ENCODE measurements around the gene CDC42BPB. TPM values are rescaled to one million over a fixed set of nuclear protein-coding genes. Genes with fewer than 3 reads are reported as not detected.

Gene CDC42BPB
- total and polyA plus RNA-seq, 2 of the 4 experiments (the other 2 are of a cell fraction), result 49.1 to 81.4 TPM

- WGBS, 2 experiments (ENCODE audit: extremely low coverage in 2 of 2, insufficient read length in 1 of 2), result 91% methylated on average over 20 of the region's 39 CpGs; no CpG with 5 or more reads in 1 of the 2 experiments
- Histone ChIP-seq H4K20me1 (ENCODE audit: insufficient read depth, low read length) (no peaks in the 10 kb centered on the region), H3K9ac (ENCODE audit: low read depth, low read length) (no peak overlapping the region), H4K91ac (ENCODE audit: insufficient read depth, low read depth, low read length) (no peak overlapping the region), H3K27me3 (ENCODE audit: control insufficient read depth, insufficient read depth, low read length) (no peaks in the 10 kb centered on the region), H2AK9ac (replicated peaks; ENCODE audit: low read depth, low read length, poor library complexity) (no peak overlapping the region), H3K4me1 (ENCODE audit: control insufficient read depth, insufficient read depth, low read length) (no peaks in the 10 kb centered on the region), H3K14ac (replicated peaks; ENCODE audit: low read depth, low read length) (no peak overlapping the region), H3K56ac (ENCODE audit: extremely low read depth, insufficient read depth, low read length) (no peak overlapping the region), H3K4ac (ENCODE audit: low read depth, low read length) (no peak overlapping the region), H4K8ac (ENCODE audit: low read depth in 2 of 2, low read length in 2 of 2) (no peak overlapping the region), H3K27ac (ENCODE audit: insufficient read depth, low read length) (no peak overlapping the region), H3K9me1 (ENCODE audit: insufficient read depth, low read length) (peaks cover 2% of the 10 kb centered on the region), H3K36me3 (ENCODE audit: control insufficient read depth, insufficient read depth, low read length) (peaks cover 27% of the 10 kb centered on the region), H2BK120ac (ENCODE audit: low read depth, low read length) (no peak overlapping the region), H2AK5ac (ENCODE audit: low read depth, low read length) (no peak overlapping the region), H3K4me2 (ENCODE audit: low read depth, low read length) (no peak overlapping the region), H2BK15ac (ENCODE audit: low read depth, low read length) (no peak overlapping the region), H2BK20ac (ENCODE audit: low read depth, low read length) (no peak overlapping the region), H2BK5ac (ENCODE audit: low read depth, low read length, poor library complexity, severe bottlenecking) (no peak overlapping the region), H3K23ac (ENCODE audit: low read depth, low read length) (no peak overlapping the region), H3K79me1 (ENCODE audit: low read depth in 1 of 2, low read length in 2 of 2) (peaks cover 0 to 5% of the 10 kb centered on the region in 2 experiments; a peak in 1 of 4 replicates), H3K9me3 (ENCODE audit: control insufficient read depth, insufficient read depth, low read length) (no peaks in the 10 kb centered on the region), H2AFZ (replicated peaks; ENCODE audit: low read length, poor library complexity) (no peak overlapping the region), H3K4me3 (ENCODE audit: insufficient read depth, low read depth, low read length) (no peak overlapping the region), H3K18ac (ENCODE audit: low read depth, low read length) (no peak overlapping the region), H4K5ac (ENCODE audit: low read depth, low read length) (no peak overlapping the region)
- ATAC-seq (ENCODE audit: low read depth) (no peak), DNase-seq (no peak)
- dilution Hi-C loops (cut with HindIII; ENCODE audit: low sequenced_read_pairs, unreplicated experiment), result no loop called here
- no TSS peak for BruUV-seq (replicated peaks)
- no peak for TF ChIP-seq CTCF (conservative IDR thresholded peaks at IDR 0.05; ENCODE audit: low read depth, low read length)
- no peak for TF ChIP-seq CHD1 (IDR thresholded peaks at IDR 0.05; ENCODE audit: low read depth, low read length)
- no peak for TF ChIP-seq BHLHE40 (IDR thresholded peaks at IDR 0.05; ENCODE audit: low read depth, low read length)
- TF ChIP-seq NFE2L2 (IDR thresholded peaks at IDR 0.05; ENCODE audit: low read depth, low read length), result no peak
- no peak for TF ChIP-seq RCOR1 (IDR thresholded peaks at IDR 0.05; ENCODE audit: insufficient replicate concordance, low read length)
- TF ChIP-seq MAFK (IDR thresholded peaks at IDR 0.05; ENCODE audit: low read depth, low read length), result no peak
- TF ChIP-seq MXI1 (IDR thresholded peaks at IDR 0.05; ENCODE audit: borderline replicate concordance, low read depth, low read length), result no peak
- TF ChIP-seq MAZ (IDR thresholded peaks at IDR 0.05; ENCODE audit: borderline replicate concordance, low read depth, low read length), result no peak
- no peak for TF ChIP-seq RAD21 (IDR thresholded peaks at IDR 0.05; ENCODE audit: low read length)
- TF ChIP-seq SMC3 (IDR thresholded peaks at IDR 0.05; ENCODE audit: low read depth, low read length), result no peak
- no peak for TF ChIP-seq RFX5 (IDR thresholded peaks at IDR 0.05; ENCODE audit: low read depth, low read length)
- TF ChIP-seq USF2 (IDR thresholded peaks at IDR 0.05; ENCODE audit: low read depth, low read length), result no peak
- TF ChIP-seq CEBPB (IDR thresholded peaks at IDR 0.05; ENCODE audit: low read depth, low read length), result no peak
- TF ChIP-seq FOS (IDR thresholded peaks at IDR 0.05; ENCODE audit: low read depth, low read length), result no peak
- CTCF ChIA-PET, result no interaction called here
- intact Hi-C loops (cut with micrococcal nuclease), result no loop called here
- in situ Hi-C loops (cut with MboI; ENCODE audit: low sequenced_read_pairs), result no loop called here
- POLR2A ChIA-PET (ENCODE audit: unreplicated experiment), result no interaction called here
These were observed 156.4 kb downstream of the CDC42BPB start for GRCh38 chr14:102900631-102901571.
